Right lobe of liver (tissue), 4 donors: Measurements from ENCODE around the gene UQCR11.

Source experiments
- CTCF ChIP-seq, 4 donors: fragments of 200-600 bp in 3 of 4; fragments of 450-650 bp in 1 of 4; IDR thresholded peaks; one replicate each; pipeline versions ENCODE4 v1.5.1 to v1.8.0; 2016 to 2022; ENCODE audit warnings: antibody characterized with exemption in 4 of 4, mild to moderate bottlenecking in 2 of 4
- POLR2A ChIP-seq: fragments of 450-650 bp; IDR thresholded peaks from one replicate; pipeline ENCODE4 v1.6.1; 2017; ENCODE audit warnings: antibody characterized with exemption, mild to moderate bottlenecking
- donor health status: DM: no; HTN: no; CAD: no.
- donor health status: DM: no; HTN: no; CAD: no.
- donor health status: DM: no; HTN: yes; CAD: no.

GRCh38 chr19:1622007-1622406 lies 16.7 kb upstream of the UQCR11 start:
- no peak for TF ChIP-seq CTCF (IDR thresholded peaks at IDR 0.05)
- TF ChIP-seq POLR2A = no peak
